ENCODE results near the gene WDR4. TPM values are rescaled to one million over a fixed set of nuclear protein-coding genes. Genes with fewer than 3 reads are reported as not detected.
"Not testable (repeated sequence)": the region's sequence is repeated elsewhere in the genome, so short reads cannot be mapped to it uniquely, and the experiment has no call there.

The WDR4 gene
- total RNA-seq, 1 donor from 2014 or later = 8.6 TPM

GRCh38 chr21:42887326-42887725 lies 8.0 kb upstream of the WDR4 start:
- no peak for DNase-seq (ENCODE audit: low spot score)
- intact Hi-C loops (cut with DNase I) = no loop called here

DNA sequence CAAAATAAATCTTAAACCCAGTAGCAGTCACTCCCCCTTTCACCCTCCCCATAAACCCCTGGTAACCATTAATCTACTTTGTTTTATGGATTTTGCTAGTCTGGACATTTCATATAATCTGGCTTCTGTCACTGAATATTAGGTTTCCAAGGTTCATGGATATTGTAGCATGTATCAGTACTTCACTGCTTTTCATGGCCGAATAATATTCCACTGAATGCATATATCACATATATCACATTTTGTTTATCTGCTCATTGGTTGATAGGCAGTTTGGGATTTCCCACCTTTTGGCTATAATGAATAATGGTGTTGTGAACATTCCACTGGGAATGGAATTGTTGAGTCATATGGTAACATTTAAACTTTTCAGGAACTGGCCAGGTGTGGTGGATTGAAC lies 4.6 kb upstream of the WDR4 start:
- intact Hi-C loops (cut with DNase I) = no loop called here
- no peak for DNase-seq (ENCODE audit: low spot score)

- no peak for DNase-seq (ENCODE audit: low spot score)
- intact Hi-C loops (cut with DNase I) = no loop called here
Observed at GRCh38 chr21:42880352-42880751, 1.0 kb upstream of the WDR4 start.

GRCh38 chr21:42878678-42878992 lies 704 bp downstream of the WDR4 start:
- DNase-seq (ENCODE audit: low spot score) = peak; percentile 74
- intact Hi-C loops (cut with DNase I) = loop anchor here (2.0 kb wide), 1 partner anchor 14 kb away; the partner anchor contains the start of gene NDUFV3

GRCh38 chr21:42875811-42876210 lies 3.5 kb downstream of the WDR4 start:
- intact Hi-C loops (cut with DNase I); DNase-seq (ENCODE audit: low spot score): not testable (repeated sequence)

DNA sequence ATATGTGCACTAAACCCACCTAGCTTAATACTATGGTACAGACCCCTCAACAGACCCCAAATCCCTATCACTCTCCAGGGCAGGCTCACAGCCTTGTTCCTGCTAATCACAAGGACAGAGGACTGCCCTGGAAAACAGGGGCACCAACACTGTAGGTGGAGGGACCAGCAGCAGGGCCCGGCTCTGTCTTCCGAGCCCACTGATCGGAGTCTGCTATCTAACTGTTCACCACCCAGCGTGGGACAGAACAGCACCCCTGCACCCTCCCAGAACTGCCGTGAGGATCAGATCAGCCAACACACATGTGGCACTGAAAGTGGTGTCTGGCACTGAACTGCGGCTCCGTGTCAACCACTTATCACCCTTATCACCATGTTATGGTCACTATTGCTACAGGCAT lies 6.2 kb downstream of the WDR4 start:
- intact Hi-C loops (cut with DNase I) = no loop called here
- no peak for DNase-seq (ENCODE audit: low spot score)

- DNase-seq (ENCODE audit: low spot score) = no peak
Observed at GRCh38 chr21:42868196-42868595, 11.1 kb downstream of the WDR4 start.

DNA sequence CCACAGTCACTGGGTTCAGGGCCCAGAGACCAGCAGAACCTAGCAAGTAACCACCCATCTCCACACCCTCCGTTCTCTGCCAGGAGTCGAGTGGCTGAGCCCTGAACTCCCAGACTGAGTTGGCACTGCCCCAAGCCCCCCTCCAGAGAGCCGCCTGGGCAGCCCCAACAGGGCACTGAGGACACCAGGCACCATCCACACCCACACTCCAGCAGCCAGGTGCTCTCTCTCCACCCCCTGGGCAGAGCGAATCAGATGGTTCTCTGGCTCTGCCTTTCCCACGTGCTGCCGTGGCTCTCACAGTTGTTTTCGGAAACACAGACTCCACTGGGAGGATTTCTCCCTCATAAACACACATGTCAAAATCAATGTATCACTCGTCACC lies 13.6 kb downstream of the WDR4 start:
- intact Hi-C loops (cut with DNase I) = no loop called here
- no peak for DNase-seq (ENCODE audit: low spot score)

More at GRCh38 chr21:42868196-42868595, 11.1 kb downstream of the WDR4 start:
- intact Hi-C loops (cut with DNase I) = no loop called here

DNA sequence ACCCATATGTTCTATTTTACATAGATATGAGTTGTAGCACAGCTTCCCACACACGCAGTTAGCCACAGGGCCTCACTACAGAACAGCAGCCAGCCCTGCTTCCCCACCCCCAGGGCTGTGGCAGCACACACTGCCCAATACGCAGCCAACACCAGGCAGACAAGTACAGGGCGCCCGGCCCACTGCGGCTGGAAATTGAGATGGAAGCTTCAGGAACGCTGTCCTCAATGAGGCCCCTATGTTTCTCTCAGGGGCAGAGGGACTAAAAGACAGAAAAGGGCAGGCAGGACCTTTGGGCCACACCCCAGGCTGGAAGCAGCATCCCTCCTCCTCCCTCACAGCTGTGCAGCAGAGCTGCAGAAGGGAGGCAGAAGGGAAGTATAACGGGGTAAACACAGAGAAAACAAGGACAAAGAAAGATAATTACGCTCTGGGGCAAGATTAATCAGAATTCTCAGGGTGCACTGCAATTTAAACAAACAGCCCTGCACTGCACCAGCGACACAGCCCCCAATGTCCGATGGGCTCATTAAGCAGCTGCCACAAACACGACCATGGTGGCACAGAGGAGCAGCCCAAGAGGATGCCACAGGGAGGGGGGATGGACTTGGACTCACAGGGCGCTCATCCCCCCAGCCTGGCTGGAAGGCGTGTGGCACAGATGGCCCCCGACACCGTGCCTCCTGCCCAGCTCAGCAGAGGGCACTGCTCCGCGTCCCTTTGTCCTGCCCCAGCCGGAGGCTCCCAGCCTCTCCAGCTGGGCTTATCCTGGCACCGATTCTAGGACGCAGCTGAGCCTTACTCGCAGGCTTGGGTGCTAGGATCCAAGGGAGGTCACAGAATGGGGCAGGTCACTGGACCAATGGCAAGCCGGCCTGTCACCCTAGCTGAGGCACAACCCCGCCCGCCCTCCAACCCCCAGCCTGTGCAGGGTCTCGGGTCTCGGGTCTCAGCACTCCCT lies 14.2 kb downstream of the WDR4 start:
- intact Hi-C loops (cut with DNase I) = no loop called here

GRCh38 chr21:42864286-42864685 lies 15.1 kb downstream of the WDR4 start:
- intact Hi-C loops (cut with DNase I) = no loop called here
- DNase-seq (ENCODE audit: low spot score) = no peak

More for the DNA sequence above, 14.2 kb downstream of the WDR4 start:
- no peak for DNase-seq (ENCODE audit: low spot score)

DNA sequence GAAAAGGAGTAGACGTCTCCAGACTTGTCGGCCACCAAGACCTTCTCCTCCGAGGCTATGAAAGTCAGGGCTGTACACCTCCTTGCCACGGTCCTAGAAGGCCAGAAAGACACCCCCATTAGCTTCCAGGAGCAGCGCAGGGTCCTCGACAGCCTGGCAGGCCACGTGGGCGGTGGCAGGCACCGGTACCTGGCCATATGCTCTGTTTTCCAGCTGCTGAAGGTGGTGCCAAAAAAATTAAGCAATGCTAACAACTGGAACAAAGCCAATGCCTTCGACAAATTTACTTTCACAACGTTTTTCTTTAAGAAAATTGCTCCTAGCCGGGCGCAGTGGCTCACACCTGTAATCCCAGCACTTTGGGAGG lies 15.9 kb downstream of the WDR4 start:
- no peak for DNase-seq (ENCODE audit: low spot score)
- intact Hi-C loops (cut with DNase I) = no loop called here

DNA sequence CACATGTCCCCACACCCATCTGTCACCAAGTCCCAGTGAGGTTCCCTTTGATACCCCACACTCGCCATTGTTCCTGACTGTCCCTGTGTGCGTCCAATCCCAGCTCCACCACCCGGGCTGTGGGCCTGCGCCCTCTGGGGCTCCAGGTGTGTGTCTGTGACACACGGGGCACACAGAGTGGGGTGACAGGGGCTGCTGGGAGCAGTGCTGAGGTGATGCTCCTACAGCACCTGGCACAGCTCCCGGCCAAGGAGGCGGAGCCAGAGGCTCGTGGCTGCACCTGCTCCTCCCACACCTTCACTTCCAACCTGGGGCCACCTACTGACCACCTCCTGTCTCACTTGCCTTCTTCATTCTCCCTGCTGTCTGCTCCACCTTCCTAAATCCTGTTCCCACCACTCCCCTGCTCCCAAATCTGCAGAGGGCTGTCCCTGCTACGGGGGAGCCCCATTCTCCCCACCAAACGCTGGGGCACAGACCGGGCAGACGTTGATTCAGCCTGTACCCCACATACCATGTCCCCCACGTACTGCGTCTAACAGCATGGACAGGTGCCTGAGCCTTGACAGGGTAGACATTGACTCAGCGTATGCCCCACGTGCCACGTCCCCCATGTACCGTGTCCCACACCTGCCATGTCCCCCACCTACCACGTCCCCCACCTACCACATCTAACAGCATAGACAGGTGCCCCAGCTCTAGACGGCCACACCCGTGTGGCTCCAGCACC lies 16.4 kb downstream of the WDR4 start:
- no peak for DNase-seq (ENCODE audit: low spot score)
- intact Hi-C loops (cut with DNase I) = no loop called here

DNA sequence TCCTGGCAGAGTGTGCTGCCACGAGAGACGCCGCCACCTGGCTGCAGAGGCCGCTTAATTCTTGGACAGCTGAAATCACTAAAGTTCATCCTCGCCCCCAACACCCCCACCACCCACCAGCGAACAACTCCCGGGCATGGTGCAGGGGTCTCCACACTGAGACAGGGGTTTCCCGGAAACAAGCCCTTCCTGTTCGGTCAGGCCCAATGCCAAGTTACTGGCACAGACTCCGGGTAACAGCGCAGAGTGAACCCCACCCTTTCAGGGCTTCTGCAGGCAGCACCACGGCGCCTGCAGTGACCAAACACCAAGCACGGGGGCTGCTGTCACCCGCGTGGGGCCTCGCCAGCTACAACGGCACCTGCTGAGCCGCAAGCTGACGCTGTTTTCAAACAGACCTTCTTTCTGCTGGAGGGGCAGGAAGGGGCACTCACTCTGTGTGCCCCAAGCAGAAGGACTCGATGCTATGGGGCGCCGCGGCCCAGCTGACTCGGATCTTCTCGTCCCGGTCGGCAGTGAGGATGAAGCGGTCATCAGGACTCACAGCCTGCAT lies 17.4 kb downstream of the WDR4 start:
- no peak for DNase-seq (ENCODE audit: low spot score)
- intact Hi-C loops (cut with DNase I) = no loop called here

- intact Hi-C loops (cut with DNase I) = no loop called here
- no peak for DNase-seq (ENCODE audit: low spot score)
Observed at GRCh38 chr21:42861311-42861847, 18.0 kb downstream of the WDR4 start.

DNA sequence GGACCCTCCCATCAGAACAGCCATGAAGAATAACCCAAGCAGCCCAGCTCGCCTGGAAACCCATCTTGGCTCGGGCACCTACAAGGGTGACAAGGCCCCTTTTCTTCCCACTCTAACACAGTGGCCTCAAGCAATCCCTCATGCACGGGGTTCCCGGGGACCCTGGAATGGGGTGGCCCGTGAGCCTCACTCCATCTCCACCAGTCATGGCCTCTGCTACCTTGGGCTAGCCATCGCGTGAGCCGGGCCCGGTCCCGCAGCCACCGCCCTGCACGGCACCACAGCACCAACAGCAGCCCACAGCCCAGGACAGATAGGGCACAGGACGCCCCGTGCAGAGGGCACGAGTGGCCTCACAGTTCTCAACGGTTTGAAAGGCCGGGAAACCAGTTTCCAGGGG lies 19.0 kb downstream of the WDR4 start:
- no peak for DNase-seq (ENCODE audit: low spot score)
- intact Hi-C loops (cut with DNase I) = no loop called here

DNA sequence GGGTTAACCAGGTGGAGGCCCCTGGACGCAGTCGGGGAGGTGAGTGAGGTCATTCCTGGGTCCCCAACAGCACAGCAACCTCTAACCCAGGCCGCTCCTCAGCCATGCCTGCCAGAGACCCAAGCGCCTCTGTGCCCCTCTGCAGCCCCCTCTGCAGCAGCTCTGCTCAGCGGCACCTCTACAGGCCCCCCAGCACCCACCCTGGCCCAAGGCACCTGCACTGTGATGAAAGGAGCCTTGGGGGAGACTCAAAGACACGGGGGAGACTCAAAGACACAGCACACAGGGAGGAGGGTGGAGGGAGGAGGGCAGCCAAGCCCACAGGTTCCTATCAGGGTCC lies 19.5 kb downstream of the WDR4 start:
- no peak for DNase-seq (ENCODE audit: low spot score)
- intact Hi-C loops (cut with DNase I) = no loop called here

GRCh38 chr21:42858957-42859890 lies 20.1 kb downstream of the WDR4 start:
- DNase-seq (ENCODE audit: low spot score) = no peak
- intact Hi-C loops (cut with DNase I) = no loop called here

GRCh38 chr21:42858185-42858847 lies 21.0 kb downstream of the WDR4 start:
- intact Hi-C loops (cut with DNase I) = no loop called here
- DNase-seq (ENCODE audit: low spot score) = no peak

DNA sequence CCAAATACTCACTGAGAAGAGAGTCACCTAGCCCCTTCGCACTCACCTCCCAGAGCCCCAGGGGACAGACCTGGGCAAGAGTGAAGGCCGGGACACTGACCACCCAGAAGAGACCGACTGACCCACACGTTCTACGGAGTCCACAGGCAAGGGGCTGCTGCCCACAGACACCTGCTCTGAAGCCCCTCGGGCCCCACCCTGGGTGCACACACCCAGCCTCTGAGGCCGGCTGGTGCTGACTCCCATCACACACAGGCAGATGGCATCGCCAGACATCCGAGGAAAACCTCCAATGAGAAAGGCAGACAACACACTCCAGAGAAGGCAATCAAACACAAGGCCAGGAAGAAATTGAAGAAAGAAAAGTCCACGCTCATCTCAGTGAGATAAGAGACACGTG lies 22.1 kb downstream of the WDR4 start:
- DNase-seq (ENCODE audit: low spot score) = no peak
- intact Hi-C loops (cut with DNase I) = no loop called here
